Measurements from ENCODE around the gene CMBL.
"Not testable (repeated sequence)": the region's sequence is repeated elsewhere in the genome, so short reads cannot be mapped to it uniquely, and the experiment has no call there.

Gene CMBL

GRCh38 chr5:10283927-10284635, 23.6 kb downstream of the CMBL start:
- no peak for FAIRE-seq

GRCh38 chr5:10279925-10280720, 27.6 kb downstream of the CMBL start:
- no peak for FAIRE-seq

- no peak for FAIRE-seq
These were observed 28.4 kb downstream of the CMBL start for GRCh38 chr5:10279328-10279727.

- no peak for FAIRE-seq
These were observed 28.9 kb downstream of the CMBL start for GRCh38 chr5:10278658-10279279.

- no peak for FAIRE-seq
These were observed 29.7 kb downstream of the CMBL start for GRCh38 chr5:10277773-10278630.

GRCh38 chr5:10276691-10277090, 31.0 kb downstream of the CMBL start:
- FAIRE-seq = no peak

GRCh38 chr5:10275991-10276390, 31.7 kb downstream of the CMBL start:
- FAIRE-seq = no peak

- no peak for FAIRE-seq
These were observed 32.2 kb downstream of the CMBL start for GRCh38 chr5:10275460-10275859.

GRCh38 chr5:10272875-10273209, 34.9 kb downstream of the CMBL start:
- FAIRE-seq = not testable (repeated sequence)

- FAIRE-seq = no peak
These were observed 35.4 kb downstream of the CMBL start for GRCh38 chr5:10272053-10272874.

GRCh38 chr5:10268100-10268499, 39.6 kb downstream of the CMBL start:
- FAIRE-seq = no peak

GRCh38 chr5:10266839-10267238, 40.9 kb downstream of the CMBL start:
- no peak for FAIRE-seq

- FAIRE-seq = no peak
These were observed 41.6 kb downstream of the CMBL start for GRCh38 chr5:10266137-10266536.

- no peak for FAIRE-seq
These were observed 42.2 kb downstream of the CMBL start for GRCh38 chr5:10265245-10266109.

GRCh38 chr5:10264604-10265003, 43.1 kb downstream of the CMBL start:
- no peak for FAIRE-seq

GRCh38 chr5:10262995-10263394, 44.7 kb downstream of the CMBL start:
- FAIRE-seq = no peak

GRCh38 chr5:10262121-10262774, 45.5 kb downstream of the CMBL start:
- FAIRE-seq = no peak

- FAIRE-seq = no peak
These were observed 46.6 kb downstream of the CMBL start for GRCh38 chr5:10261065-10261464.

- no peak for FAIRE-seq
These were observed 47.8 kb downstream of the CMBL start for GRCh38 chr5:10259899-10260298.

- no peak for FAIRE-seq
These were observed 49.8 kb downstream of the CMBL start for GRCh38 chr5:10257870-10258269.

All from colon (tissue), 2 donors.